MM.1S (cell line): ENCODE data around the gene ACTR3.

ENCODE experiments used
- DNase-seq: peaks from one replicate; pipeline ENCODE4 v3.0.0-alpha.2; 2015
- H2AFZ ChIP-seq: fragments of 300-600 bp; sonication (generic); 2 replicates; pipeline ENCODE4 v1.6.0; 2016; ENCODE audit warnings: antibody characterized with exemption, low read length
- H3F3A ChIP-seq: fragments of 300-600 bp; sonication (generic); 2 replicates; pipeline ENCODE4 v1.6.1; 2016; ENCODE audit warnings: mild to moderate bottlenecking, antibody characterized with exemption, low read length, moderate library complexity, mixed read lengths; ENCODE audit not compliant: insufficient read depth
- H3K27ac ChIP-seq: fragments of 300-600 bp; sonication (generic); 2 replicates; pipeline ENCODE4 v1.5.1; 2016; ENCODE audit warnings: mild to moderate bottlenecking, low read length
- H3K27me3 ChIP-seq: fragments of 300-600 bp; sonication (generic); replicated peaks from 2 replicates; pipeline ENCODE4 v1.6.0; 2016; ENCODE audit warnings: low read length; ENCODE audit not compliant: insufficient read depth
- H3K36me3 ChIP-seq: fragments of 300-600 bp; sonication (generic); replicated peaks from 2 replicates; pipeline ENCODE4 v1.6.1; 2016; ENCODE audit warnings: mild to moderate bottlenecking, low read length, mixed read lengths; ENCODE audit not compliant: insufficient read depth
- H3K4me1 ChIP-seq: fragments of 300-600 bp; sonication (generic); 2 replicates; pipeline ENCODE4 v1.6.1; 2016; ENCODE audit warnings: low read length, mixed read lengths
- H3K4me2 ChIP-seq: fragments of 300-600 bp; sonication (generic); 2 replicates; pipeline ENCODE4 v1.6.0; 2016; ENCODE audit warnings: low read depth, low read length
- H3K4me3 ChIP-seq: fragments of 300-600 bp; sonication (generic); 2 replicates; pipeline ENCODE4 v1.5.1; 2016; ENCODE audit warnings: low read length, mixed read lengths
- H3K79me2 ChIP-seq: fragments of 300-600 bp; sonication (generic); 2 replicates; pipeline ENCODE4 v1.6.1; 2016; ENCODE audit warnings: mixed run types, low read length, mixed read lengths
- H3K9ac ChIP-seq: fragments of 300-600 bp; sonication (generic); 2 replicates; pipeline ENCODE4 v1.6.1; 2016; ENCODE audit warnings: low read length, mixed read lengths
- H3K9me2 ChIP-seq: fragments of 300-600 bp; sonication (generic); replicated peaks from 2 replicates; pipeline ENCODE4 v1.6.1; 2016; ENCODE audit warnings: mild to moderate bottlenecking, low read length, mixed read lengths; ENCODE audit not compliant: insufficient read depth
- H3K9me3 ChIP-seq: fragments of 300-600 bp; sonication (generic); replicated peaks from 2 replicates; pipeline ENCODE4 v1.6.1; 2016; ENCODE audit warnings: mild to moderate bottlenecking, low read length, mixed read lengths; ENCODE audit not compliant: insufficient read depth
- H4K20me1 ChIP-seq: fragments of 300-600 bp; sonication (generic); 2 replicates; pipeline ENCODE4 v1.6.1; 2016; ENCODE audit warnings: mild to moderate bottlenecking, low read length, moderate library complexity, mixed read lengths; ENCODE audit not compliant: insufficient read depth
- EZH2 ChIP-seq: fragments of 300-600 bp; sonication (generic); optimal IDR thresholded peaks from 2 replicates; pipeline ENCODE3; 2017; ENCODE audit warnings: low read depth, mild to moderate bottlenecking, antibody characterized with exemption, low read length, mixed read lengths
- EZH2phosphoT487 ChIP-seq: fragments of 300-600 bp; sonication (generic); IDR thresholded peaks from 2 replicates; pipeline ENCODE4 v1.6.1; 2018; ENCODE audit warnings: antibody characterized with exemption, low read length
- TF ChIP-seq, protein P1 (sequence below): fragments of 300-600 bp; sonication (generic); IDR thresholded peaks from 2 replicates; pipeline ENCODE4 v1.5.1; 2016; ENCODE audit warnings: antibody characterized with exemption, low read length, mixed read lengths

The ACTR3 gene

DNA sequence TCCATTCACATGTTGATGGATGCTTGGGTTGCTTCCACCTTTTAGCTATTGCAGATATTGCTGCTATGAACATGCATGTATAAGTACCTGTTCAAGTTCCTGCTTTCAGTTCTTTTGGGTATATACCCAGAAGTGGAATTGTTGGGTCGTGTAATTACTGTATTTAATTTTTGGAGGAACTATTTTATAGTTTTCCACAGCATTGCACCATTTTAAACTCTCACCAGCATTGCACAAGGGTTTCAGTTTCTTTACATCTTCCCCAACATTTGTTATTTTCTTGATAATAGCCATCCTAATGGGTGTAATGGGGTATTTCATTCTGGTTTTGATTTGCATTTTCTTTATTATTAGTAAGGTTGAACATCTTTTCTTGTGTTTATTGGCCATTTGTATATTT lies 16.0 kb downstream of the ACTR3 start:
- TF ChIP-seq EZH2phosphoT487, result no peak
- TF ChIP-seq, protein P1, sequence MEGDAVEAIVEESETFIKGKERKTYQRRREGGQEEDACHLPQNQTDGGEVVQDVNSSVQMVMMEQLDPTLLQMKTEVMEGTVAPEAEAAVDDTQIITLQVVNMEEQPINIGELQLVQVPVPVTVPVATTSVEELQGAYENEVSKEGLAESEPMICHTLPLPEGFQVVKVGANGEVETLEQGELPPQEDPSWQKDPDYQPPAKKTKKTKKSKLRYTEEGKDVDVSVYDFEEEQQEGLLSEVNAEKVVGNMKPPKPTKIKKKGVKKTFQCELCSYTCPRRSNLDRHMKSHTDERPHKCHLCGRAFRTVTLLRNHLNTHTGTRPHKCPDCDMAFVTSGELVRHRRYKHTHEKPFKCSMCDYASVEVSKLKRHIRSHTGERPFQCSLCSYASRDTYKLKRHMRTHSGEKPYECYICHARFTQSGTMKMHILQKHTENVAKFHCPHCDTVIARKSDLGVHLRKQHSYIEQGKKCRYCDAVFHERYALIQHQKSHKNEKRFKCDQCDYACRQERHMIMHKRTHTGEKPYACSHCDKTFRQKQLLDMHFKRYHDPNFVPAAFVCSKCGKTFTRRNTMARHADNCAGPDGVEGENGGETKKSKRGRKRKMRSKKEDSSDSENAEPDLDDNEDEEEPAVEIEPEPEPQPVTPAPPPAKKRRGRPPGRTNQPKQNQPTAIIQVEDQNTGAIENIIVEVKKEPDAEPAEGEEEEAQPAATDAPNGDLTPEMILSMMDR, result no peak
- no peak for TF ChIP-seq EZH2
- no peak overlapping the region for H3K4me3 ChIP-seq
- no peaks in the 10 kb centered on the region for H3K4me1 ChIP-seq
- H3K9me2 ChIP-seq, result no peaks in the 10 kb centered on the region
- H3K79me2 ChIP-seq, result peaks cover 100% of the 10 kb centered on the region
- H4K20me1 ChIP-seq, result peaks cover 90% of the 10 kb centered on the region
- no peak overlapping the region for H2AFZ ChIP-seq
- H3K9ac ChIP-seq, result no peak overlapping the region
- H3K9me3 ChIP-seq, result no peaks in the 10 kb centered on the region
- DNase-seq, result no peak
- no peaks in the 10 kb centered on the region for H3F3A ChIP-seq
- peaks cover 4% of the 10 kb centered on the region for H3K36me3 ChIP-seq
- no peak overlapping the region for H3K4me2 ChIP-seq
- no peak overlapping the region for H3K27ac ChIP-seq
- no peaks in the 10 kb centered on the region for H3K27me3 ChIP-seq

DNA sequence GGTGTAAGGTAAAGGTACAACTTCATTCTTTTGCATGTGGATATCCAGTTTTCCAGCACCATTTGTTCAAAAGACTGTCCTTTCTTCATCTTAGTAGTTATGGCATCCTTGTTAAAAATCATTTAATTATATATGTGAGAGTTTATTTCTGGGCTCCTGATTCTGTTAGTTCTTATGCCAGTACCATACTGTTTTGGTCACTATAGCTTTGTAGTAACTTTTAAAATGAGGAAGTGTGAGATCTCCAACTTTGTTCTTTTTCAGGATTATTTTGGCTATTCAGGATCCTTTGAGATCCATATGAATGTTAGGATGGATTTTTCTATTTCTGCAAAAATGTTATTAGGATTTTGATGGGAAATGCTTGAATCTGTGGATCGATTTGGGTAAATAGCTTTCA lies 16.8 kb downstream of the ACTR3 start:
- Histone ChIP-seq H3K4me3 (no peak overlapping the region), H3F3A (no peaks in the 10 kb centered on the region), H3K27ac (no peak overlapping the region), H3K36me3 (peaks cover 4% of the 10 kb centered on the region), H3K4me1 (no peaks in the 10 kb centered on the region), H3K9me2 (no peaks in the 10 kb centered on the region), H3K9ac (no peak overlapping the region), H3K4me2 (no peak overlapping the region), H3K79me2 (peaks cover 100% of the 10 kb centered on the region), H4K20me1 (peaks cover 89% of the 10 kb centered on the region), H3K27me3 (no peaks in the 10 kb centered on the region), H3K9me3 (no peaks in the 10 kb centered on the region), H2AFZ (no peak overlapping the region)
- TF ChIP-seq EZH2 (no peak), EZH2phosphoT487 (no peak)
- TF ChIP-seq, protein P1, result no peak
- no peak for DNase-seq

DNA sequence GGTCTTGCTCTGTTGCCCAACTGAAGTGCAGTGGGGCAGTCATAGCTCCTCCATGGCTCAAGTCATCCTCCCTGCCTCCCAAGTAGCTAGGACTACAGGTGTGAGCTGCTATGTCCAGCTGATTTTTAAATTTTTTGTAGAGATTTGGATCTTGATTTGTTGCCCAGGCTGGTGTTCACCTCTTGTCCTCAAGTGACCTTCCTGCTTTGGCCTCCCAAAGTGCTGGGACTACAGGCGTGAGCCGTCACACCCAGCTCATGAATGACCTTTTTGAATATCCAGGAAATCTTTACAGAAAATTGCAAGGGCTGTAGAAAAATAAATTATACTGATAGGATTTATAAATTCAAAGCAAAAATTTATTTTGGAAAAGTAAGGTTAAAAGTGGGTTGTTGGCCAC lies 17.4 kb downstream of the ACTR3 start:
- Histone ChIP-seq H3K9me3 (no peaks in the 10 kb centered on the region), H3K79me2 (peaks cover 100% of the 10 kb centered on the region), H4K20me1 (peaks cover 87% of the 10 kb centered on the region), H3K27ac (no peak overlapping the region), H3K9ac (no peak overlapping the region), H3K36me3 (peaks cover 4% of the 10 kb centered on the region), H3K4me1 (no peaks in the 10 kb centered on the region), H3K27me3 (no peaks in the 10 kb centered on the region), H3K9me2 (no peaks in the 10 kb centered on the region), H2AFZ (no peak overlapping the region), H3K4me3 (no peak overlapping the region), H3K4me2 (no peak overlapping the region), H3F3A (no peaks in the 10 kb centered on the region)
- no peak for DNase-seq
- TF ChIP-seq EZH2 (no peak), EZH2phosphoT487 (no peak)
- TF ChIP-seq, protein P1, result no peak
